ENCODE data around the gene OTC.

OTC gene

DNA sequence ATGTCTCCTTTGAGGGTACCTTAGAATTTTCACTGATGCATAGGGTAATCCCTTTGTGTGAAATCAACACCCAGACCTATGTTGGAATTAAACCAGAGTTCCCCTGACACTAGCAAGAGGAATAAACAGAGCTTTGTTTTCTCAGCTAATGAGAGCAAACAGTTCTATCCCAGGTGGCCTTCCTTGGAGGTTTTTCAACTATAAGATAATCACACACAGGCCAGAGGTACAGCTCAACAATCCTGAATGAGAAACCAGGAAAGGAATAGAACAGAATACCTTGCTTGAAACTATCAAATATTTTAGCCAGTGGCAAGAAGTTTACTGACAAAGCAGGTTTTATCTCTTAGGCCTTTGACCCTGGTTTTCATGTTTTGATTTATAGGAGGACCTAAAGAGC is 100.2 kb downstream of the OTC start:
- TF ChIP-seq CTCF (IDR thresholded peaks at IDR 0.05; ENCODE audit: extremely low read depth, missing control alignments), result no peak
- no peak for DNase-seq (ENCODE audit: low spot score)

DNA sequence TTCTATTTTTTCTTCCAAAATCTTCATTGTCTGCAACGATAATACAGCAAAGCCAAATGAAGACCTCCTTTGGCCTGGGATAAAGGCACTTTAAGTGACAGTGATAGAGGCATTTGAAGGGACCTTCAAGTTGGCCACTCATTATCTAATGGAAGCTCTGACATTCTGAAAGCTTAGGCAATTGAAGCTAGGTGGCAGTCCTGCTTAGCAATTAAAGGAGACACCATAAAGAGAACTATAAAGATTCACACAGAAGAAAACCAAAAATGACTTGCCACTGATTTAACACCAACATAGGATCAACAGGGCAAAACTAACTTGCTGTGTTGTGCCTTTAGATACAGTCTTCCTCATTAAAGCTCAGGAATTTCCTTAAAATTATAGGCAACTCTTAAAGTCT is 105.7 kb downstream of the OTC start:
- TF ChIP-seq CTCF (IDR thresholded peaks at IDR 0.05; ENCODE audit: extremely low read depth, missing control alignments), result no peak
- DNase-seq (ENCODE audit: low spot score), result no peak

DNA sequence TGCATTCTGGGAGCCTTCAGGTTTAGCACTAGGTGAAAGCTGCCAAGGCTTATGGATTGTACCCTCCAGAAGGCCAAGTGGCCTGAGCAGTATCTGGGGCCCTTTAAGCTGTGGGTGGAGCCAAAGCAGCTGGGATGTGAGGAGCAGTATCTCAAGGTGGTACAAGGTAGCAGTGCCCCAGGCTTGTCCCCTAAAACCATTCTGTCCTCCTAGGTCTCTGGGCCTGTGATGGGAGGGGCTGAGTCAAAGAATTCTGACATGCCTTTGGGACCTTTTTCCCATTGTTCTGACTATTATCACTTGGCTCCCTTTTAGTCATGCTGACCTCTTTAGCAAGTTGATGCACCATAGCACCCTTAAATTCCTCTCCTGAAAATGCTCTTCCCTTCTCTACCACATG is 109.9 kb downstream of the OTC start:
- no peak for DNase-seq (ENCODE audit: low spot score)
- TF ChIP-seq CTCF (IDR thresholded peaks at IDR 0.05; ENCODE audit: extremely low read depth, missing control alignments), result no peak

DNA sequence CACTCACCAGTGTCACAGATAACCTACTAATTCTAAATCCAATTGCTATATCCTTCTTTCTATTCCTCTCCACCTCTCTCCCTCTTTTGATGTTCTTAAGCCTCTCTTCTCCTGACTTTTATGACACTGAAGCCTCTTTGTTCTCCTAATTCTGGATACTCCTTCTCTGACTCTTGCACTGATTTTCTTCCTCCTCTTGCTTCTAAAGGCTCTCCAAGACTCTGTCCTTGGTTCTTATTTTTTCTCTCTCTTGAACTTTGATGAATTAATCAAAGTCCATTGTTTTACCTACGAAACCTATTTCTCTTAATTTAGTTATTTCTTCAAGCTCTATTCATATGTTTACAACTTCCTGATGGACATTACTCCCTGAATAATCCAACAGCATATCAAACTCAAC is 113.3 kb downstream of the OTC start:
- no peak for DNase-seq (ENCODE audit: low spot score)

GRCh38 chrX:38468563-38469157 is 116.3 kb downstream of the OTC start:
- TF ChIP-seq CTCF (IDR thresholded peaks at IDR 0.05; ENCODE audit: extremely low read depth, missing control alignments), result no peak
- DNase-seq (ENCODE audit: low spot score), result no peak

More for the DNA sequence above, 113.3 kb downstream of the OTC start:
- TF ChIP-seq CTCF (IDR thresholded peaks at IDR 0.05; ENCODE audit: extremely low read depth, missing control alignments), result no peak
